Measurements from ENCODE around the gene TMEM106C. TPM values are rescaled to one million over a fixed set of nuclear protein-coding genes. Genes with fewer than 3 reads are reported as not detected.

Gene TMEM106C
- polyA plus RNA-seq, 1 donor from 2014 or later, result 290 TPM

DNA sequence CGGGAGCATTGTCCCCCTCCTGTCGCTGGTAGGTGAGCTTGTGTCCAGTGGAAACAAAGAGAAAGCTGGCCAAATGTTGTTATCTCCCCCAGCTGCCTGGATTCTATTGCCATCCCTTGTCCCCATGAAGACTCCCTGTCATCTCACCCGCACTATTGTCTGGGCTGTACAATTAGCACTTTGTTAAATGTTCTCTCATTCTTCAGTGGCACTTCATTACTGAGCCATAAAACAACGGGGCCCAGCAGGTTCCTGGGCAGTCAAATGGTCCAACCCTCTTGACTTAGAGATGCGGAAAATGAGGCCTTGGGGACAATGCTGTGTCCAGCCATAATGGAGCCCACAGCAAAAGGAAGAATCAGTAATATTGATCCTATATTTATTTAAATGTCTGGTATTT, 54.1 kb downstream of the TMEM106C start:
- no peaks in the 10 kb centered on the region for H4K20me1 ChIP-seq (ENCODE audit: insufficient read depth)
- H3K9me3 ChIP-seq (ENCODE audit: low read length), result no peaks in the 10 kb centered on the region
- H3K79me2 ChIP-seq (replicated peaks; ENCODE audit: insufficient read depth, low read length), result no peaks in the 10 kb centered on the region
- no peak overlapping the region for H3K4me3 ChIP-seq (ENCODE audit: low read length)
- H3K27ac ChIP-seq (ENCODE audit: low read length), result no peak overlapping the region
- no peaks in the 10 kb centered on the region for H3F3A ChIP-seq (ENCODE audit: insufficient read depth, low read length, poor library complexity, severe bottlenecking)
- no peak for TF ChIP-seq RAD21 (conservative IDR thresholded peaks at IDR 0.05)
- no peak overlapping the region for H3K9ac ChIP-seq (ENCODE audit: low read length)
- no peaks in the 10 kb centered on the region for H3K36me3 ChIP-seq (ENCODE audit: insufficient read depth, low read length)
- no peak overlapping the region for H3K4me2 ChIP-seq (ENCODE audit: low read length)
- H2AFZ ChIP-seq (ENCODE audit: low read depth, low read length), result no peak overlapping the region
- H3K27me3 ChIP-seq (ENCODE audit: insufficient read depth, low read depth, low read length), result no peaks in the 10 kb centered on the region
- no peaks in the 10 kb centered on the region for H3K9me2 ChIP-seq (ENCODE audit: insufficient read depth, low read length)

DNA sequence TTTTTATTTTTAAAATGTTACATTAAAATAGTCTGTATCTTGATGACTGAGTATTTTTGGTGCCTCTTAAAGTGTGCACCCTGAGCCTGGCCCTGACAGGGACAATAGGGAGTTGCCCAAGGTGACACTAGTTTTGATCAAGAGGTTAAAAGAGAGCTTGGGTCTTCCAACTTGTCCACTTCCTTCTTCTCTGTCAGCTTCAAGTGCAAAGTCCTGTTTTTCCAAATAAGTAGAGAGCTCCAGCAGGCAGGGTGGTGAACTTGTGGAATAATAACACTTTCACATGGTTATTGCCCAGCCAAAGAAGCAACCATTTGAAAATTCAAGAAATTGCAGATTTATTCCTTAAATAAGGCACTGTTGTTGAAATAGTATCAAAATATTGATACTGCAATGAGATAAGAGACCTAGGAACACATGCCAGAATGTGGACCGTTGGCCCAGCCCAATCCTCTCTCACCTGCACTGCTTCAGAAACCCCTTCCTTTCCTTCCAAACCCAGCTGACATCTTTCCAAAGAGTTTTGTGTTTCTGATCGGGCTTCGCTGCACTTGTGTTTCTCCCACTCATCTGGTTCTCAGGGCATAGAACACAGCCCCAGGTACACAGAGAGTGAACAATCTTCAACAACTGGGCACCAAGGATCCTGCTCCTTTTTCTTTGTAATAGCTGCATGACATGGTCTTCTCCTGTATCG, 54.7 kb downstream of the TMEM106C start:
- H3K4me2 ChIP-seq (ENCODE audit: low read length), result no peak overlapping the region
- H3K79me2 ChIP-seq (replicated peaks; ENCODE audit: insufficient read depth, low read length), result no peaks in the 10 kb centered on the region
- no peaks in the 10 kb centered on the region for H3K9me2 ChIP-seq (ENCODE audit: insufficient read depth, low read length)
- no peak overlapping the region for H3K9ac ChIP-seq (ENCODE audit: low read length)
- H2AFZ ChIP-seq (ENCODE audit: low read depth, low read length), result no peak overlapping the region
- H3F3A ChIP-seq (ENCODE audit: insufficient read depth, low read length, poor library complexity, severe bottlenecking), result no peaks in the 10 kb centered on the region
- no peaks in the 10 kb centered on the region for H3K36me3 ChIP-seq (ENCODE audit: insufficient read depth, low read length)
- H3K27me3 ChIP-seq (ENCODE audit: insufficient read depth, low read depth, low read length), result no peaks in the 10 kb centered on the region
- no peaks in the 10 kb centered on the region for H3K9me3 ChIP-seq (ENCODE audit: low read length)
- no peaks in the 10 kb centered on the region for H4K20me1 ChIP-seq (ENCODE audit: insufficient read depth)
- H3K4me3 ChIP-seq (ENCODE audit: low read length), result no peak overlapping the region
- H3K27ac ChIP-seq (ENCODE audit: low read length), result no peak overlapping the region
- TF ChIP-seq SMC3 (conservative IDR thresholded peaks at IDR 0.05; ENCODE audit: poor library complexity) (no peak), EP300 (conservative IDR thresholded peaks at IDR 0.05; ENCODE audit: poor library complexity, severe bottlenecking) (no peak), RAD21 (conservative IDR thresholded peaks at IDR 0.05) (no peak), EZH2 (IDR thresholded peaks at IDR 0.05; ENCODE audit: borderline replicate concordance, insufficient read depth, low read length, poor library complexity, severe bottlenecking) (no peak), MXI1 (conservative IDR thresholded peaks at IDR 0.05; ENCODE audit: poor library complexity, severe bottlenecking) (no peak), POLR2AphosphoS5 (IDR thresholded peaks at IDR 0.05) (no peak), TAF1 (IDR thresholded peaks at IDR 0.05; ENCODE audit: low read depth) (no peak)
- TF ChIP-seq, protein P1, sequence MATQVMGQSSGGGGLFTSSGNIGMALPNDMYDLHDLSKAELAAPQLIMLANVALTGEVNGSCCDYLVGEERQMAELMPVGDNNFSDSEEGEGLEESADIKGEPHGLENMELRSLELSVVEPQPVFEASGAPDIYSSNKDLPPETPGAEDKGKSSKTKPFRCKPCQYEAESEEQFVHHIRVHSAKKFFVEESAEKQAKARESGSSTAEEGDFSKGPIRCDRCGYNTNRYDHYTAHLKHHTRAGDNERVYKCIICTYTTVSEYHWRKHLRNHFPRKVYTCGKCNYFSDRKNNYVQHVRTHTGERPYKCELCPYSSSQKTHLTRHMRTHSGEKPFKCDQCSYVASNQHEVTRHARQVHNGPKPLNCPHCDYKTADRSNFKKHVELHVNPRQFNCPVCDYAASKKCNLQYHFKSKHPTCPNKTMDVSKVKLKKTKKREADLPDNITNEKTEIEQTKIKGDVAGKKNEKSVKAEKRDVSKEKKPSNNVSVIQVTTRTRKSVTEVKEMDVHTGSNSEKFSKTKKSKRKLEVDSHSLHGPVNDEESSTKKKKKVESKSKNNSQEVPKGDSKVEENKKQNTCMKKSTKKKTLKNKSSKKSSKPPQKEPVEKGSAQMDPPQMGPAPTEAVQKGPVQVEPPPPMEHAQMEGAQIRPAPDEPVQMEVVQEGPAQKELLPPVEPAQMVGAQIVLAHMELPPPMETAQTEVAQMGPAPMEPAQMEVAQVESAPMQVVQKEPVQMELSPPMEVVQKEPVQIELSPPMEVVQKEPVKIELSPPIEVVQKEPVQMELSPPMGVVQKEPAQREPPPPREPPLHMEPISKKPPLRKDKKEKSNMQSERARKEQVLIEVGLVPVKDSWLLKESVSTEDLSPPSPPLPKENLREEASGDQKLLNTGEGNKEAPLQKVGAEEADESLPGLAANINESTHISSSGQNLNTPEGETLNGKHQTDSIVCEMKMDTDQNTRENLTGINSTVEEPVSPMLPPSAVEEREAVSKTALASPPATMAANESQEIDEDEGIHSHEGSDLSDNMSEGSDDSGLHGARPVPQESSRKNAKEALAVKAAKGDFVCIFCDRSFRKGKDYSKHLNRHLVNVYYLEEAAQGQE (IDR thresholded peaks at IDR 0.05; ENCODE audit: borderline replicate concordance), result no peak
- TF ChIP-seq, protein P2, sequence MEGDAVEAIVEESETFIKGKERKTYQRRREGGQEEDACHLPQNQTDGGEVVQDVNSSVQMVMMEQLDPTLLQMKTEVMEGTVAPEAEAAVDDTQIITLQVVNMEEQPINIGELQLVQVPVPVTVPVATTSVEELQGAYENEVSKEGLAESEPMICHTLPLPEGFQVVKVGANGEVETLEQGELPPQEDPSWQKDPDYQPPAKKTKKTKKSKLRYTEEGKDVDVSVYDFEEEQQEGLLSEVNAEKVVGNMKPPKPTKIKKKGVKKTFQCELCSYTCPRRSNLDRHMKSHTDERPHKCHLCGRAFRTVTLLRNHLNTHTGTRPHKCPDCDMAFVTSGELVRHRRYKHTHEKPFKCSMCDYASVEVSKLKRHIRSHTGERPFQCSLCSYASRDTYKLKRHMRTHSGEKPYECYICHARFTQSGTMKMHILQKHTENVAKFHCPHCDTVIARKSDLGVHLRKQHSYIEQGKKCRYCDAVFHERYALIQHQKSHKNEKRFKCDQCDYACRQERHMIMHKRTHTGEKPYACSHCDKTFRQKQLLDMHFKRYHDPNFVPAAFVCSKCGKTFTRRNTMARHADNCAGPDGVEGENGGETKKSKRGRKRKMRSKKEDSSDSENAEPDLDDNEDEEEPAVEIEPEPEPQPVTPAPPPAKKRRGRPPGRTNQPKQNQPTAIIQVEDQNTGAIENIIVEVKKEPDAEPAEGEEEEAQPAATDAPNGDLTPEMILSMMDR (IDR thresholded peaks at IDR 0.05; ENCODE audit: poor library complexity, severe bottlenecking), result no peak

Other genes starting within 250 kb of the TMEM106C start
- not detected in 2 replicates for gene ENDOU, start 238.1 kb upstream of the TMEM106C start, polyA plus RNA-seq
- 0.30 and 1.5 TPM in 2 replicates for gene RAPGEF3, start 204.7 kb upstream of the TMEM106C start, polyA plus RNA-seq
- 8.0 and 8.5 TPM in 2 replicates for gene SLC48A1, start 190.4 kb upstream of the TMEM106C start, polyA plus RNA-seq
- gene HDAC7, start 143.7 kb upstream of the TMEM106C start, polyA plus RNA-seq, result 30.2 and 51.5 TPM in 2 replicates
- not detected in 2 replicates for gene VDR, start 58.6 kb upstream of the TMEM106C start, polyA plus RNA-seq
- 1.2 and 1.3 TPM in 2 replicates for gene COL2A1, start 40.9 kb downstream of the TMEM106C start, polyA plus RNA-seq
- 12.3 and 14.0 TPM in 2 replicates for gene SENP1, start 142.5 kb downstream of the TMEM106C start, polyA plus RNA-seq
- gene PFKM, start 155.8 kb downstream of the TMEM106C start, polyA plus RNA-seq, result 122 and 137 TPM in 2 replicates
- 41.7 and 54.8 TPM in 2 replicates for gene ASB8, start 193.9 kb downstream of the TMEM106C start, polyA plus RNA-seq
- 35.3 and 40.2 TPM in 2 replicates for gene CCDC184, start 220.0 kb downstream of the TMEM106C start, polyA plus RNA-seq
- not detected in 2 replicates for gene OR10AD1, start 239.7 kb downstream of the TMEM106C start, polyA plus RNA-seq